GM18873 (cell line): ENCODE data around the gene MBNL1.

Experiments
- ATAC-seq: cut with Tn5 transposase; IDR thresholded peaks from one replicate; pipeline ENCODE4 v1.9.1; 2021; ENCODE audit warnings: mild to moderate bottlenecking, moderate library complexity, moderate number of reproducible peaks; ENCODE audit not compliant: unreplicated experiment, low FRiP score

MBNL1 gene

GRCh38 chr3:152295344-152295743, 26.6 kb downstream of the MBNL1 start:
- no peak for ATAC-seq

- ATAC-seq = no peak
These were observed 27.1 kb downstream of the MBNL1 start for GRCh38 chr3:152295806-152296205.

- no peak for ATAC-seq
These were observed 27.7 kb downstream of the MBNL1 start for GRCh38 chr3:152296382-152296781.

- ATAC-seq = no peak
These were observed 28.2 kb downstream of the MBNL1 start for GRCh38 chr3:152296971-152297370.

- no peak for ATAC-seq
These were observed 29.9 kb downstream of the MBNL1 start for GRCh38 chr3:152298393-152299248.

DNA sequence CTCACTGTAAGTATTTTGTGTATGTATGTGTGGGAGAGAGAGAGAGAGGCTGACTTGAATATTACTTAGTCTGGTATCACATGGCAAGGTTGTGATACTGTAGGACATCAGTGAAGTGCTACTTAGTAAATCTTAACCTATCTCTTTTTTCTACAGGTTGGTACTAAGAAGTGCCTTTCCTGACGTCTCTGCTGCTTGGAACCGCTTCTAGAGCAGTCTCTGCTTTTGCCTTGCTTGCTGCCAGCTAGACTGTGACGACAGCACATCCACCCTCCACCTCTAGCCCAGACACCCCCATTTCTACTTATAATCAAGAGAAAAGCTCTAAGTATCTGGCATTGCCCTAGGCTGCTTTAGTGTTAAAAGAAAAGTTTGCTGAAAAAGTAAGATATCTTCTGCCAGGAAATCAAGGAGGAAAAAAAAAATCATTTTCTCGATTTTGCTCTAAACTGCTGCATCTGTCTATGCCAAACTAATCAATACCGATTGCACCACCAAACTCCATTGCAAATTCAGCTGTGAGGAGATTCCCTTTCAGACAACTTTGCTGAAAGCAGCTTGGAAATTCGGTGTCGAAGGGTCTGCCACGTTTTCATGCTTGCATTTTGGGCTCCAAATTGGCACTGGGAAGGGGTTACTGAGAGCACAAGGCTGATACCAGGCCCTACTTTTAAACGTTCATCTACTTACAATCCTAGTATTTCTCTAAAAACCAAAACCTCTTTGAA, 30.7 kb downstream of the MBNL1 start:
- ATAC-seq = no peak

- no peak for ATAC-seq
These were observed 31.5 kb downstream of the MBNL1 start for GRCh38 chr3:152300029-152300731.

DNA sequence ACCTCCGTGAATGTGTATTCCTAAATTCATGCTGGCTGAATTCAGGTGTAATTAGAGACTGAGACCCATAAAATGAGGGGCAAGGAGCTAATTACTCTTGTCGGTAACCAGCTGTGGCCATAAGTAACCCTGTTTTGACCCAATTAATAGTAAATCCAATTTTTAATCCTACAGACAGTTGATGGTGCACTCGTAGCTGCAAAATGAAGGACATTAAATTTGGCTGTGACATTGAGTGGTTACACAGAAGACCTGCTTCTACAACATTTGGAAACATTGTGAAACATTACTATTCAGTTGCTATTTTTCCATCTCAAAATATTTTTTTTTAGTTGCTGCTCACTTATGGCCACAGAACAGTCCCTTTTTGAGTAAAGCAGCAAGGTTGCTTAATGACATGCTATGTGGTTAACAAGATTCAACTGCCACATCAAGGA, 33.0 kb downstream of the MBNL1 start:
- ATAC-seq = no peak

DNA sequence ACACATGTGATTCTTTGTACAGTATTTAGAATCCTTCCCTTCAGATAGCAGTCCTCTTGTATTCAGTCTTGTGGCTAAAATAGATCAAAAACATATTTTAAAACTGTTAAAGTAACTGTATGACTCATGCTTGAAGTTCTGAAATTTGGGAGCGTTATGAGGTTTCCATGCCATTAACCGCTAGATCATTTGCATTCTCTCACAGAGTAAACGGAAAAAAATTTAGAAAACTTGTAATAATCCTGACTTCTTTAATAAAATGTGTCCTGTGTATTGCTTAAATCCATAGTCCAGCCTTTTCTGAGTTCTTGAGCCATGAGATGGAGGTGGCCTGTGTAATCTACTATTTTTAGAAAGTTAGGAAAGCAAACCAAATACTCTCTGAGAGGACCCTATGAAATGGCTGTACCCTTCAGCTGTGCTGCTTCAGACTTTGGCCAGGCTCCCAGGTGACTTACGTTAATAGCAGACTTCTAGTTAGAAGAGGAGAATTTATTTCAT, 33.8 kb downstream of the MBNL1 start:
- peak; percentile 64 for ATAC-seq

GRCh38 chr3:152304160-152304559, 35.4 kb downstream of the MBNL1 start:
- ATAC-seq = no peak

DNA sequence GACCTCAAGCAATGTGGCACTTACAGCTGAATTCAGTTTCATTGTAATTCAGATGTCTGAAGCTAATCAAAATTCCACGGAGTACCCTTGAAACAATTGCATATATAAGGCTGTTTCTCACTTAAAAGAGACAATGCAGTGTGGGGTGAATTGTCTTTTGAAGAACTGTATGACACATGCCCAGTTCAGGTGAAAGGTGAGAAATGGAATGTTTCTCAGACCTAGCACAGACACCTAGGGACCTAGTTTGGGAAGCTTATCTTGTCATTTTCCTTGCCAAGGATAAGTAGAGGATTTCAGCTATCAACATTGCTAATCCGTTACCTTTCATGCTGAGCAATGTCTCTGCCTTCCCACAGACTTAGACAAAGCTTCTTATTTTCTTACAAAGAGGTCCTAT, 36.3 kb downstream of the MBNL1 start:
- ATAC-seq = no peak

GRCh38 chr3:152307829-152308474, 39.2 kb downstream of the MBNL1 start:
- ATAC-seq = no peak

GRCh38 chr3:152308475-152308844, 39.7 kb downstream of the MBNL1 start:
- no peak for ATAC-seq

- no peak for ATAC-seq
These were observed 40.3 kb downstream of the MBNL1 start for GRCh38 chr3:152309031-152309430.

- ATAC-seq = no peak
These were observed 41.0 kb downstream of the MBNL1 start for GRCh38 chr3:152309535-152310307.

GRCh38 chr3:152313430-152313829, 44.7 kb downstream of the MBNL1 start:
- no peak for ATAC-seq

DNA sequence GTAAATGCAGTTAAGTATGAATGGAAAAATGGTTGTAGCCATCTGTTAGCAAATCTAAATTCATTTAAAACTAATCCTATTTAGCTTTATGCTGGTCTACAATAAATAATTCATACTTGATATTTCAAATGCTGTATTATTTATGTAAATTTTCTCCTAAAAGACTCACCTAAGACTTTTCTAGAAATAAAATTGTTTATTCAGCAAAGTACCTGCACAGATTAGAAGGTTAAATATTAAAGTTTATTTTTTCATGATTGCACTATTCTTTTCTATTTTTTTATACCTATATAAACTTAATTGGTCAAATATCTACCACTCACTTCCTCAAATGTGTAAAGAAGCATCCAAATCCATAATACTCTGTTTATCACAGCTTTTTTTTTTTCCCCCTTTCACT, 45.2 kb downstream of the MBNL1 start:
- no peak for ATAC-seq

- ATAC-seq = no peak
These were observed 46.1 kb downstream of the MBNL1 start for GRCh38 chr3:152314677-152315353.

- no peak for ATAC-seq
These were observed 46.9 kb downstream of the MBNL1 start for GRCh38 chr3:152315623-152316022.
